Keratinocyte (primary cell): Measurements from ENCODE around the gene NUP98.

Experiments
- EZH2 ChIP-seq: IDR thresholded peaks from one replicate; pipeline ENCODE4 v1.6.1; 2012; ENCODE audit warnings: inconsistent platforms, mild to moderate bottlenecking, low read length, moderate library complexity
- TF ChIP-seq, protein P1 (sequence below), 3 experiments: IDR thresholded peaks in 1 of 3; conservative IDR thresholded peaks in 1 of 3; optimal IDR thresholded peaks in 1 of 3; 2 replicates in 2 of 3; 3 replicates in 1 of 3; pipeline versions ENCODE3 to v1.5.1; 2011; ENCODE audit warnings: low read length in 3 of 3, mild to moderate bottlenecking in 3 of 3, moderate library complexity in 2 of 3, control low read depth in 1 of 3, inconsistent platforms in 1 of 3; ENCODE audit not compliant: insufficient read depth in 2 of 3; ENCODE audit errors: extremely low read depth in 1 of 3

GRCh38 chr11:3799143-3799542 is 1.8 kb upstream of the NUP98 start:
- TF ChIP-seq, protein P1, sequence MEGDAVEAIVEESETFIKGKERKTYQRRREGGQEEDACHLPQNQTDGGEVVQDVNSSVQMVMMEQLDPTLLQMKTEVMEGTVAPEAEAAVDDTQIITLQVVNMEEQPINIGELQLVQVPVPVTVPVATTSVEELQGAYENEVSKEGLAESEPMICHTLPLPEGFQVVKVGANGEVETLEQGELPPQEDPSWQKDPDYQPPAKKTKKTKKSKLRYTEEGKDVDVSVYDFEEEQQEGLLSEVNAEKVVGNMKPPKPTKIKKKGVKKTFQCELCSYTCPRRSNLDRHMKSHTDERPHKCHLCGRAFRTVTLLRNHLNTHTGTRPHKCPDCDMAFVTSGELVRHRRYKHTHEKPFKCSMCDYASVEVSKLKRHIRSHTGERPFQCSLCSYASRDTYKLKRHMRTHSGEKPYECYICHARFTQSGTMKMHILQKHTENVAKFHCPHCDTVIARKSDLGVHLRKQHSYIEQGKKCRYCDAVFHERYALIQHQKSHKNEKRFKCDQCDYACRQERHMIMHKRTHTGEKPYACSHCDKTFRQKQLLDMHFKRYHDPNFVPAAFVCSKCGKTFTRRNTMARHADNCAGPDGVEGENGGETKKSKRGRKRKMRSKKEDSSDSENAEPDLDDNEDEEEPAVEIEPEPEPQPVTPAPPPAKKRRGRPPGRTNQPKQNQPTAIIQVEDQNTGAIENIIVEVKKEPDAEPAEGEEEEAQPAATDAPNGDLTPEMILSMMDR (optimal IDR thresholded peaks at IDR 0.05 in 1 of 3, IDR thresholded peaks at IDR 0.05 in 1 of 3, conservative IDR thresholded peaks at IDR 0.05 in 1 of 3; ENCODE audit: extremely low read depth in 1 of 3, insufficient read depth in 2 of 3, low read length in 3 of 3): no peak
- TF ChIP-seq EZH2: no peak
